Stimulated activated CD4-positive, alpha-beta T cell treated with anti-CD3 and anti-CD28 coated beads, Interleukin-2, amount 100 ng/mL, for 48 hours (primary cell): Measurements from ENCODE around the gene SLC48A1.

Source experiments
- DNase-seq, 2 donors: peaks; one replicate each; pipeline ENCODE4 v3.0.0-alpha.2; 2020

SLC48A1 gene

DNA sequence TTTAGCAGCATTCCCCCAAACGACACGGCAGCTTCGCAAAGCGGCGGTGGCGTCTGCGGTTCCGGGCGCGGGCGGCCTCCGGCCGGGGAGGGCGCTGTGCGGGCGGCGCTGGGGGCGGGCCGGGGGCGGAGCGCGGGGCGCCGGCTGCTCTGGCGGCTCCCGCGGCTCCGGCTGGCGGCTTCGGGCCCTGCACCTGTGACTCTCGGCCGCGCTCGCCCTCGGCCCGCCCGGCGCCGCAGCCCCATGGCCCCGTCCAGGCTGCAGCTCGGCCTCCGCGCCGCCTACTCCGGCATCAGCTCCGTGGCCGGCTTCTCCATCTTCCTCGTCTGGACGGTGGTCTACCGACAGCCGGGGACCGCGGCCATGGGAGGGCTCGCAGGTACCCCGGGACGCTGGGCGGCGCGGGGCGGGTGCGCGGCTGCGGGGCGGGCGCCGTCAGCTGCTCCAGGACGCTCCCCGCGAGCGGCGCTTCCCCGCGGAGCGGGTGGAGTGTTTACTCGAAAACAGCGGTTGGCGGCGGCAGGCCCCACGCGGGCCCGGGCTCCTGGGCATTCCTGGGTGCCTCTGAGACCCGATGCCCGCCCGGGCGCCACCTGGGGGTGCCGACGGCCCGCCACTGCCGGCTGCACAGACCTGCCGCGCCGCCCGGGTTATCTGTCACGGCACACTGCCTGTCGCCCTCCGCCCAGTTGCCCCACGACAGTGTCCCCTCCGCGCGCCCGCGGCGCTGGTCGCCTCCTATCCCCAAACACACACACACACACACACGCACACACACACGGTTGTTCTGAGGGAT lies at the start of gene SLC48A1:
Gene SLC48A1 (plus strand): TSS at position 177 of the 796 bp plus-strand sequence. CDS start 67 bp downstream, at position 244.
- DNase-seq: peak; percentile 53 to 70

DNA sequence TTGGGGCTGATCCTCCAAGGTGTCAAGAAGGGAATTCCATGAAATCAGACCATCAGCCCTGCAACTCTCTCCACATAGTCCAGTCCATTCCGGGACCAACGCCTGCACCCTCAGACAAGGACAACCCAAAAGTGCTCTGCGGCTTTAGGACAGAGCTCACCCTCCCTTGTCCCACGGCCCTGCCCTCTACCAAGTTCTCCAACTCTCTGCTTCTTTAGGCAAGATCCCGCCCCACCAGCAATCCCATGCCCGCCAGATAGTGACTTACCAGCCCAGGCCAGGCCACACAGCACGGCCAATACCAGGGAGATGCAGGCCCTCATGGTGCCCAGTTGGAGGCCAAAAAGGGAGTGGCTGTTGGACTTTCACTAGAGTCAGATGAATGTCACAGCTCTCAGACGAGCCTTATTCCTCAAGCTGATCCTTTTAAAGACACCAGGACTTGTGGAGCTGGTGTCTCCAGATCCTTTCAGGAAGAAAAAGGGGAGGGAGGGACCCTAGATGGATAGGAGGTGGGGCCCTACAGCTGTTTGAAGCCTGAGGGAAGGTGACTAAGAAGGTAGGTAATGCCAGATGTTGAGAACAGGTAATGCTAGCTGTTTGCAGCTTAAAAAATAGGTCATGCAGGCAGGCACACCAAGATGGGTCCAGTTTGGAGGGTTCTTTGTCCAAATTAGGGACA lies 47.8 kb upstream of the SLC48A1 start, which contains the start of gene ENDOU:
Gene ENDOU (minus strand): TSS at position 400 of the 682 bp plus-strand sequence. CDS start 77 bp downstream, at position 323.
- DNase-seq: no peak

GRCh38 chr12:47725893-47726292 lies 47.1 kb upstream of the SLC48A1 start:
- DNase-seq: no peak

- no peak for DNase-seq
These were observed 43.8 kb upstream of the SLC48A1 start for GRCh38 chr12:47729233-47729632.

DNA sequence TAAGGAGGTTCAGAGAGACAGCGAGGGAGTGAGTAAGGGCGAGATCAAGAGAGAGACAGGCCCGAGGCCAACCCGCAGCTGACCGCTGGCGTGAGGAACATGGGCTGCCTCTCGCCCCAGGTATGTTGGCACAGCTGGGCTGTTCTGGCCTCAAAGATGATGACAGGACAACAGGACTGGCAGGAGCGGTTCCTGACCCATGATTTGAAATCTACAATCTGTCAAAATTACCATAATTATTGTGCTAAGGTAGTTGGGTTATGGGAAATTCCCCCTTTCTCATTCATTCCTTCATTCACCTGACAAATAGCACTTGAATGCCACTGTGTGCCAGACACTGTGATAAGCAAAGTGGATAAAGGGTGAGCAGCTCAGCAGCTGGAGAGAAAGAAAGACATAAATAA lies 42.7 kb upstream of the SLC48A1 start:
- DNase-seq: no peak

GRCh38 chr12:47731723-47732122 lies 41.3 kb upstream of the SLC48A1 start:
- DNase-seq: no peak

DNA sequence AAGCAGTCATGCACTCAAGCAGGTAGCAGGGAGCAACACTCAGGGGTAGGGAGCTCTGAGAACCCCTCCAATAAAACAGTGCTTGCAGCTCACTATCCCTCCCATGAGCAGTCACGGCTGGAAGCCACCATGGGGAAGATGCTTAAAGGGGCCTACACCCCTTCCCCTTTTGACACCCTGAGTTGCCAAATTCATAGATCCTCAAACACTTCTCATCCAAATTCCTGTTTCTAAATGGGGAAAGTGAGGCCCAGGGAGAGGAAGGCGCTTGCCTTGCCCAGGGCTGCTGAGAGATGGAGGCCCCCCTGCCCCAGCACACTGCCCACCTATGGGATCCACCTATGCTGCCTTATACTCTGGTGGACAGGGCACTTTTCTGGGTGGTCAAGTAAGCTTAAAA lies 40.5 kb upstream of the SLC48A1 start:
- DNase-seq: no peak

GRCh38 chr12:47733142-47733541 lies 39.9 kb upstream of the SLC48A1 start:
- no peak for DNase-seq

DNA sequence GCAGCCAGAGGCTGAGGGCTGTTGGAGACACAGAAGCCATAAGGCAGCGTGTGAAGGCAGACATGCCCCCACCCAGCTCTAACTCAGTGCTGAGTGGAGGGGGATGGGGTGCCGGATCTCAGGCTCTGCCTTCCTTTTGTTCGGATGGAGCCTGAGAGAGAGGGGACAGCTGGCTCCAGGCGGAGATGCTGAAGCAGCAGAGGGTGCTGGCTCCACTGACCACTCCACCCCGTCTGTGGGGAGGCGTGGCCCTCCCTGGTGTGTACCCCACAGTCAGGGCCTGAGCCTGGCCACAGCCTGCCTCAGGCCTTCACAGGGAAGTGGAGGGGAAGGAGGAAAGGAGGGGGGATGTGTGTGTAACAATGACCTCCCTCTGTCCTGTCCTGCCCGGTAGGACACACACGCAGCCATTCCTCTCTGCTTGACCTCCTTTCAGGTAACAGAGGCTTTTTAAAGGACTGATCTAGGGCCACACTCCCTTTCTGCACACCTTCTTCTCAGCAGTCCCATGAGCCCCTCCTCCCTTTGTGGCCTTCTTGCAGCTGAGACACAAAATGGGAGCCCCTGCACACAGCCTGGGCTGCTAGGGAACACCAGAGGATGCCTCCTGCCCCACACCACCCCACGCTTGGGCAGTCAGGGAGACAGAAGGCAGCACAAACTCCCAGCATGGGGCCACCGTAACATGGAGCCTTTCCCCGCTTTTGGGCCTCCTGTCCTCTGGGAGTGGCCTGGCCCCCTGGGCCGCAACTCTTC lies 38.1 kb upstream of the SLC48A1 start:
- DNase-seq: no peak

DNA sequence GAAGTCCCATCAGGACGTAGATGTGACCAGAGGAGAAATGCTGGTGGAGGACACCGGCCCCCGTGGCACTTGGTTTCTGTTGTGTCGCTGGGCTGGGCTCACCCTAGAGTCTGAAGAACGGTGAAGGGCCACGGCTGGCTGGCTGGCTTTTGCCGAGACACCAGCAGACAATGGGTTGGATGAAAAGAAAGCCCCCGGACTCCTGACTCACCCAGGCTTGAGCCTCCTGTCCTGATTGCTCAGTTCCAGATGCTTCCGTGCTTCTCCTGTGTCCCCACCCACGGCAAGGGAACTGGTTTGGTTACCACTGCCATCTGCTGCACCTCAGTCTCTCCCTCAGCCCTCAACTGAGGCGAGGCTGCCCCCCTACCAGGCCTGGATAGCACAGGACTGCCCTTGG lies 37.4 kb upstream of the SLC48A1 start:
- DNase-seq: no peak

DNA sequence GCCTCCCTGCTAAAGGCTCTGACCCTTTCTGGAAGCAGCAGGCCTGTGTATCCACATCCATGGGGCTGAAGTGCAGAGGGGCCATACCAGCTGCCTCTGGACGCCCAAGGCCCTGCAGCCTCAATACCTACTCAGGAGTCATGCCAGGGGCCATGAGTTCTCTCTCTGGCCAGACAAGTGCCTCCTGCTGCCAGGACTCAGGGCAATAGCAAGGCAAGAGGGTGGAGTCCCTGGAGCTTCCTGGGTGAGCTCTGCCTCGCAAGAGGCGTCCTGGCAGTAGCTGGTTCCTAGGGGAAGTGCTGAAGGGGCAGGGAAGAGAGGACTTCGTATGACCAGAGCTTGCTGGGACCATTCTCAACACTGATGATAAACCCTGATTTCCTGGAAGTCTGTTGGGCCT lies 36.8 kb upstream of the SLC48A1 start:
- DNase-seq: no peak

DNA sequence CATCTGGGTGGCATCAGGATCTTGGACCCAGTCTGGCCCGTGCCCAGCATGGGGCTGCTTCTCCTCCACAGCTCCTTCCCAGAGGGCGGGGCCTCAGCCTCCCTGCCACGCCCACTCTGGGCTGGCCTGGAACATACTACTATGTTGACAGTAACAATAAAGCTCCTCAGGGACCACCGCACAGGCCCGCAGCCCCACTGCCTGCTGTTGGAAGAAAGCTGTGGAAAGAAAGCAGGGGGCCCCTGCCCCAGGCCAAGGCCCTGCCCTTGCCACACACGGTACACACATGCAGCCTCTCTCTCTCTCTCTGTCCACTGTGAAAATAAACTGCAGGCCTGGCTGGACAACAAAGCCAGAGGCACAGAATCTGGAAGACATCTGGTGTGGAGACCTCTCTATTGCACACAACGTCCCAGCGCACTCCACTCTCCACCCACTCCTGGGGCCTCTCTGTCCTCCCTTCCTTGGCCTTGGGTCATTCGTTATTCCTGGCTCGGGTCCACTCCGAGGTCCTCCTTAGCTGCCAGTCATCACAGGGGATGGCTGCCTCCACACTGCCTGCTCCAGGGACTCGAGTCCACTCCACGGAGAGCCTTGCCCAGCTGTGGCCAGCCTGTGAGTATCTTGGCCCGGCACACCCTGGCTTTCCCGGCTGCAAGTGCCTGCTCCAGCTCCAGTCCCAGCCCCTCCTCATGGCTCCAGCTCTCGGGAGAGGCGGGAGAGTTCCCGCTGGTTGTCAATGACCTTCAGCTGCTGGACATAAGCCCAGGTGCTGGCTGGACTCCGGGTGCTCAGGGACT lies 36.0 kb upstream of the SLC48A1 start:
- no peak for DNase-seq

- DNase-seq: no peak
These were observed 35.0 kb upstream of the SLC48A1 start for GRCh38 chr12:47737936-47738594.

- no peak for DNase-seq
These were observed 33.7 kb upstream of the SLC48A1 start for GRCh38 chr12:47739297-47739696.

GRCh38 chr12:47739979-47740378 lies 33.1 kb upstream of the SLC48A1 start:
- DNase-seq: no peak

GRCh38 chr12:47740606-47741339 lies 32.3 kb upstream of the SLC48A1 start:
- no peak for DNase-seq

DNA sequence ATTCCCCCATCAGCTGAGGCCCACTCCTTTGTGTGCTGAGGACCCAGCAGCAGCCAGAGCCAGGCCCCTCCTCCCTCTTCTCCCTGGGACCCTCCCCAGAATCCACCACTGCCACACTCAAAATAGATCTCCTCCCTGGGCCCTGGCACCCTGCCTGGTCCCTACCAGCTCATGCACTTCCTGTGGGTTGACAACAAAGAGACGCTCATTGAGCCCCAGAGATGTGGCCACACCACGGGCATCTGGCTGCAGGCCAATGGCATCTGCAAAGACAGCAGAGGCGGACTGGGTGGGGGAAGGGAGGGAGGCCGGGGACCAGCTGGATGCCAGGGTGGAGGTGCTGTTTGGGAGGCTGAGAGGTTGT lies 31.7 kb upstream of the SLC48A1 start:
- peak; percentile 26 to 31 for DNase-seq

- DNase-seq: peak; percentile 75 to 85
These were observed 30.7 kb upstream of the SLC48A1 start for GRCh38 chr12:47742253-47742825.

- no peak for DNase-seq
These were observed 29.7 kb upstream of the SLC48A1 start for GRCh38 chr12:47743311-47743860.

DNA sequence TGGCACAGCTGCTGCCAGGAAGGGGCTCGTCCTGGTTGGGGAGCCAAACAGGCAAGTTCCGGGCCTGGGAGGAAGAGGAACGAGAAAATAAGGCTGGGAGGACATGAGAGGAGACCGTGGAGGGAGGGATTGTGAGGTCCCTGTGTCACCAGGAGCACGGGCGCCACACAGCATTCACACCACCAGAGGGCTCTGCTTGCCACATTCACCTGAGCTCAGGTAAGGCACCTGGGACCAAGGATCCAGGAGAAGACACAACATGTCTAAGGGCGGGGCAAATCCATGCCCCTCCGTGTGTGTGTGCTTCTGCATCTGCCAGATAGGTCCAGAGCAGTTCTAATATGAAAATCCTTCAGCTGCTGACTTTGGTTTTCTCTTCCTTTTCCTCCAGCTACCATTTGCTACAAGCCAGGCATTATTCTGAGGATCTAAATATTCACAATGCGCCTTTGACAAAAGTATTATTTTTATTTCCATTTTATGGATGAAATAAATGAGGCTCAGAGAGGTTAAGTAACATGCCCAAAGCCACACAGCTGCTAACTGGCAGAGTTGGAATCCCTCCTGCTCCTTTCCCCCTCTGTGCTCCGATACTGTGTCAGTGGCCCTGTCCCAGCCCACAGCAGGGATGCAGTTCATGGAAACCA lies 28.9 kb upstream of the SLC48A1 start:
- DNase-seq: peak; percentile 31 to 44
